Body of pancreas (tissue), 4 donors: ENCODE measurements around the gene ZBED3.

ENCODE experiments used
- CTCF ChIP-seq, 7 experiments: fragments of 450-650 bp in 4 of 7; fragments of 200-600 bp in 3 of 7; sonication (generic) in 3 of 7; IDR thresholded peaks; one replicate each; pipeline ENCODE4 v1.5.1; 2016 to 2019; ENCODE audit warnings: antibody characterized with exemption in 7 of 7
- POLR2A ChIP-seq, 3 donors: fragments of 450-650 bp; IDR thresholded peaks; one replicate each; pipeline ENCODE4 v1.6.1; 2016; ENCODE audit warnings: antibody characterized with exemption in 3 of 3, mild to moderate bottlenecking in 2 of 3

DNA sequence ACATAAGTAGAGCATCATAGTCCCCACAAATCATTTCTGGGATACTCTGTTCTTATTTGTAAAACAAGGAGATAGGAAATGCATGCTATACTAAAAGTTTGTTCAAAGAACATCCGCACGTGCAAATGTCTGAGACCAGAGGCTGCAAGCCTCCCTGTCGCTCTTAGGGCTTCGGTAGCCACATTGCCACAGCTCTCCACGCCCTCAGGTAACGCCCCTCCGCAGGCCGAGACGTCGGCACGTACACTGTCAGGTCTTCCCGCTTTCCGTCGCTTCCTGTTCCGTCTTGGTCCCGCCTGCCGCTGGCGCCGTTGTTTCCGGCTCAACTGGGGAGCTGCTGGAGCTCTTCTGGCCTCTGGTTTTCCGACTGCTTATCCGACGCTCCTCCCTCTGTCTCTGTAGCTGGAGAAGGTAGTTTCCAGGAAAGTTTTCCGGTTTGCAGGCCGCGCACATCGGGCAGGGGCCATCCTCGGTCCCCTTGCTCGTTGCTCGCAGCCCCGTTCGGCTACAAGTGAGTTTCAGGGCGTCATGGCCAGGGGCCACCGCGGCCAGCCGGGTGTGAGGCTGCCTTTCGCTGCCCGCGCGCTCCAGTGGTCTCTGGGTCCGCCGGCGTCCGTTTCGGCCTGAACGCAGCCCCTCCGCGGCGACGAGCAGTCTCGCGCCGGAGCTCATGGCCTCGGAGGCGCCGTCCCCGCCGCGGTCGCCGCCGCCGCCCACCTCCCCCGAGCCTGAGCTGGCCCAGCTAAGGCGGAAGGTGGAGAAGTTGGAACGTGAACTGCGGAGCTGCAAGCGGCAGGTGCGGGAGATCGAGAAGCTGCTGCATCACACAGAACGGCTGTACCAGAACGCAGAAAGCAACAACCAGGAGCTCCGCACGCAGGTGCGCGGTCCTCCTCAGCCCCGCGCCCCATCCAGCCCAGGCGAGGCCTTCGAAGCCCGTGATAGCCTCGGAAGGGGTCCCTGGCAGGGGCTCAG, 56.7 kb downstream of the ZBED3 start, which contains the start of gene AGGF1:
- no peak for TF ChIP-seq CTCF (IDR thresholded peaks at IDR 0.05)
- TF ChIP-seq POLR2A (IDR thresholded peaks at IDR 0.05) = peak; percentile 43 to 85 (median 81)
